Endothelial cell (in vitro differentiated cells): ENCODE measurements around the gene GLS. TPM values are rescaled to one million over a fixed set of nuclear protein-coding genes. Genes with fewer than 3 reads are reported as not detected.

Source experiments
- DNase-seq: peaks from one replicate; pipeline ENCODE4 v3.0.0; 2021; ENCODE audit warnings: low spot score
- H3K27ac Mint-ChIP-seq: one replicate; pipeline ENCODE4 v1.8.0; 2021; ENCODE audit warnings: mixed read lengths, inconsistent platforms; ENCODE audit not compliant: unreplicated experiment
- H3K27me3 Mint-ChIP-seq: one replicate; pipeline ENCODE4 v1.8.0; 2021; ENCODE audit warnings: mild to moderate bottlenecking, moderate library complexity, mixed read lengths, inconsistent platforms; ENCODE audit not compliant: unreplicated experiment
- H3K36me3 Mint-ChIP-seq: one replicate; pipeline ENCODE4 v1.8.0; 2021; ENCODE audit warnings: mild to moderate bottlenecking, low read depth, mixed read lengths, inconsistent platforms; ENCODE audit not compliant: unreplicated experiment
- H3K4me1 Mint-ChIP-seq: one replicate; pipeline ENCODE4 v1.8.0; 2021; ENCODE audit warnings: mild to moderate bottlenecking, mixed read lengths, inconsistent platforms; ENCODE audit not compliant: unreplicated experiment
- H3K4me3 Mint-ChIP-seq: one replicate; pipeline ENCODE4 v1.8.0; 2021; ENCODE audit warnings: mild to moderate bottlenecking, mixed read lengths, inconsistent platforms; ENCODE audit not compliant: unreplicated experiment
- H3K9me3 Mint-ChIP-seq: one replicate; pipeline ENCODE4 v1.8.0; 2021; ENCODE audit warnings: mixed read lengths, inconsistent platforms; ENCODE audit not compliant: unreplicated experiment
- CTCF ChIP-seq: fragments of 200-600 bp; sonication (generic); IDR thresholded peaks from one replicate; pipeline ENCODE4 v1.5.0; 2021; ENCODE audit warnings: antibody characterized with exemption; ENCODE audit not compliant: unreplicated experiment
- total RNA-seq: library from RNA; stranded (reverse); fragmentation: NEBNext Ultra II Directional; extraction: Animal tissue kit (Norgen Biotek cat#: 25700); gene quantifications from one replicate; pipeline ENCODE4 v1.2.1, GENCODE V29; 2021; ENCODE audit not compliant: unreplicated experiment

The GLS gene
- total RNA-seq, 1 donor from 2014 or later: 130 TPM

GRCh38 chr2:190910341-190911136 lies 29.9 kb downstream of the GLS start:
- no peaks in the 10 kb centered on the region for H3K9me3 Mint-ChIP-seq
- no peak overlapping the region for H3K27ac Mint-ChIP-seq
- no peak for DNase-seq
- no peaks in the 10 kb centered on the region for H3K4me1 Mint-ChIP-seq
- no peak for TF ChIP-seq CTCF
- no peaks in the 10 kb centered on the region for H3K27me3 Mint-ChIP-seq
- H3K4me3 Mint-ChIP-seq: no peak overlapping the region
- H3K36me3 Mint-ChIP-seq: no peaks in the 10 kb centered on the region

- H3K27ac Mint-ChIP-seq: no peak overlapping the region
- H3K4me3 Mint-ChIP-seq: no peak overlapping the region
- H3K27me3 Mint-ChIP-seq: no peaks in the 10 kb centered on the region
- no peak for DNase-seq
- no peak for TF ChIP-seq CTCF
- no peaks in the 10 kb centered on the region for H3K9me3 Mint-ChIP-seq
- peaks cover 5% of the 10 kb centered on the region for H3K36me3 Mint-ChIP-seq
- H3K4me1 Mint-ChIP-seq: no peaks in the 10 kb centered on the region
These were observed 31.2 kb downstream of the GLS start for GRCh38 chr2:190911813-190912212.

- Mint-ChIP-seq H3K4me3 (no peak overlapping the region), H3K27me3 (peaks cover 3% of the 10 kb centered on the region), H3K36me3 (peaks cover 14% of the 10 kb centered on the region), H3K9me3 (no peaks in the 10 kb centered on the region), H3K4me1 (no peaks in the 10 kb centered on the region), H3K27ac (no peak overlapping the region)
- no peak for TF ChIP-seq CTCF
- DNase-seq: no peak
These were observed 32.1 kb downstream of the GLS start for GRCh38 chr2:190912726-190913125.

- no peaks in the 10 kb centered on the region for H3K4me1 Mint-ChIP-seq
- H3K4me3 Mint-ChIP-seq: no peak overlapping the region
- no peak for DNase-seq
- TF ChIP-seq CTCF: no peak
- no peaks in the 10 kb centered on the region for H3K9me3 Mint-ChIP-seq
- H3K36me3 Mint-ChIP-seq: peaks cover 15% of the 10 kb centered on the region
- peaks cover 3% of the 10 kb centered on the region for H3K27me3 Mint-ChIP-seq
- no peak overlapping the region for H3K27ac Mint-ChIP-seq
These were observed 33.1 kb downstream of the GLS start for GRCh38 chr2:190913725-190914124.

- TF ChIP-seq CTCF: no peak
- no peaks in the 10 kb centered on the region for H3K9me3 Mint-ChIP-seq
- H3K27me3 Mint-ChIP-seq: peaks cover 3% of the 10 kb centered on the region
- H3K36me3 Mint-ChIP-seq: peaks cover 15% of the 10 kb centered on the region
- no peak overlapping the region for H3K27ac Mint-ChIP-seq
- H3K4me3 Mint-ChIP-seq: no peak overlapping the region
- no peaks in the 10 kb centered on the region for H3K4me1 Mint-ChIP-seq
- no peak for DNase-seq
These were observed 36.2 kb downstream of the GLS start for GRCh38 chr2:190916829-190917228.
